ENCODE measurements around the gene SETX.

- TF ChIP-seq PKNOX1 (IDR thresholded peaks at IDR 0.05): no peak
- no peak for TF ChIP-seq ZNF384 (IDR thresholded peaks at IDR 0.05)
These were observed 71.6 kb downstream of the SETX start for GRCh38 chr9:132283165-132283564.
